Activated naive CD8-positive, alpha-beta T cell treated with anti-CD3 and anti-CD28 coated beads, Interleukin-2, amount 10 ng/mL, durations not matched to agents 7 days and 5 days (primary cell): ENCODE data around the gene SLC7A14. TPM values are rescaled to one million over a fixed set of nuclear protein-coding genes. Genes with fewer than 3 reads are reported as not detected.

Experiments used
- ATAC-seq: fragments of 150-1000 bp; cut with Tn5 transposase; one replicate; pipeline ENCODE4 v1.10.0; 2021; ENCODE audit warnings: low read depth, moderate library complexity
- POLR2A ChIA-PET: fragments of 350-600 bp; sonication (Branson Sonifier 250); formaldehyde crosslinking; loops from one replicate; lab custom pipeline; 2021; ENCODE audit warnings: antibody characterized with exemption; lab: Charles Lee
- DNase-seq: peaks from one replicate; pipeline ENCODE4 v3.0.0; 2021
- H3K27ac Mint-ChIP-seq: one replicate; pipeline ENCODE4 v1.8.0; 2022; ENCODE audit warnings: mild to moderate bottlenecking, mixed read lengths
- H3K27me3 Mint-ChIP-seq: one replicate; pipeline ENCODE4 v1.8.0; 2022; ENCODE audit warnings: mild to moderate bottlenecking, moderate library complexity, mixed read lengths
- H3K36me3 Mint-ChIP-seq: one replicate; pipeline ENCODE4 v1.8.0; 2021; ENCODE audit warnings: mild to moderate bottlenecking, mixed read lengths
- H3K4me1 Mint-ChIP-seq: one replicate; pipeline ENCODE4 v1.8.0; 2021; ENCODE audit warnings: mixed read lengths
- H3K4me3 Mint-ChIP-seq: one replicate; pipeline ENCODE4 v1.8.0; 2022; ENCODE audit warnings: mild to moderate bottlenecking, moderate library complexity, mixed read lengths
- H3K9me3 Mint-ChIP-seq: one replicate; pipeline ENCODE4 v1.8.0; 2021; ENCODE audit warnings: mixed read lengths
- total RNA-seq, 2 experiments: library from RNA; stranded (reverse); gene quantifications; one replicate each; pipeline ENCODE4 v1.2.3, GENCODE V29; 2021

Gene SLC7A14
- total RNA-seq, 2 experiments from 2014 or later, result not detected

- Mint-ChIP-seq H3K36me3 (no peaks in the 10 kb centered on the region), H3K27me3 (peaks cover 12% of the 10 kb centered on the region), H3K4me3 (no peak overlapping the region), H3K27ac (no peak overlapping the region), H3K9me3 (no peaks in the 10 kb centered on the region), H3K4me1 (no peaks in the 10 kb centered on the region)
- POLR2A ChIA-PET, result no interaction called here
- ATAC-seq (no peak), DNase-seq (no peak)
Measured at GRCh38 chr3:170542704-170543103, 43.2 kb downstream of the SLC7A14 start.

- H3K27ac Mint-ChIP-seq, result no peak overlapping the region
- DNase-seq (no peak), ATAC-seq (no peak)
- no peaks in the 10 kb centered on the region for H3K4me1 Mint-ChIP-seq
- no peaks in the 10 kb centered on the region for H3K9me3 Mint-ChIP-seq
- peaks cover 15% of the 10 kb centered on the region for H3K27me3 Mint-ChIP-seq
- POLR2A ChIA-PET, result no interaction called here
- H3K36me3 Mint-ChIP-seq, result no peaks in the 10 kb centered on the region
- no peak overlapping the region for H3K4me3 Mint-ChIP-seq
Measured at GRCh38 chr3:170539897-170540296, 46.0 kb downstream of the SLC7A14 start.

GRCh38 chr3:170536712-170537111 is 49.2 kb downstream of the SLC7A14 start:
- Mint-ChIP-seq H3K27me3 (peaks cover 21% of the 10 kb centered on the region), H3K9me3 (no peaks in the 10 kb centered on the region), H3K36me3 (no peaks in the 10 kb centered on the region), H3K4me3 (no peak overlapping the region), H3K27ac (no peak overlapping the region), H3K4me1 (no peaks in the 10 kb centered on the region)
- DNase-seq (no peak), ATAC-seq (no peak)
- POLR2A ChIA-PET, result no interaction called here

- H3K4me1 Mint-ChIP-seq, result no peaks in the 10 kb centered on the region
- no peaks in the 10 kb centered on the region for H3K9me3 Mint-ChIP-seq
- DNase-seq (no peak), ATAC-seq (no peak)
- peaks cover 19% of the 10 kb centered on the region for H3K27me3 Mint-ChIP-seq
- H3K36me3 Mint-ChIP-seq, result no peaks in the 10 kb centered on the region
- H3K27ac Mint-ChIP-seq, result no peak overlapping the region
- POLR2A ChIA-PET, result no interaction called here
- no peak overlapping the region for H3K4me3 Mint-ChIP-seq
Measured at GRCh38 chr3:170534227-170534626, 51.6 kb downstream of the SLC7A14 start.

- ATAC-seq (no peak), DNase-seq (no peak)
- H3K9me3 Mint-ChIP-seq, result no peaks in the 10 kb centered on the region
- H3K36me3 Mint-ChIP-seq, result no peaks in the 10 kb centered on the region
- peaks cover 16% of the 10 kb centered on the region for H3K27me3 Mint-ChIP-seq
- POLR2A ChIA-PET, result no interaction called here
- H3K4me3 Mint-ChIP-seq, result no peak overlapping the region
- no peaks in the 10 kb centered on the region for H3K4me1 Mint-ChIP-seq
- no peak overlapping the region for H3K27ac Mint-ChIP-seq
Measured at GRCh38 chr3:170532573-170532972, 53.3 kb downstream of the SLC7A14 start.

GRCh38 chr3:170531657-170532335 is 54.1 kb downstream of the SLC7A14 start:
- H3K4me1 Mint-ChIP-seq, result no peaks in the 10 kb centered on the region
- DNase-seq (no peak), ATAC-seq (no peak)
- H3K27ac Mint-ChIP-seq, result no peak overlapping the region
- no peaks in the 10 kb centered on the region for H3K36me3 Mint-ChIP-seq
- H3K4me3 Mint-ChIP-seq, result no peak overlapping the region
- H3K27me3 Mint-ChIP-seq, result peaks cover 16% of the 10 kb centered on the region
- H3K9me3 Mint-ChIP-seq, result no peaks in the 10 kb centered on the region
- POLR2A ChIA-PET, result no interaction called here

- H3K36me3 Mint-ChIP-seq, result no peaks in the 10 kb centered on the region
- no peaks in the 10 kb centered on the region for H3K9me3 Mint-ChIP-seq
- DNase-seq (no peak), ATAC-seq (no peak)
- POLR2A ChIA-PET, result no interaction called here
- H3K27ac Mint-ChIP-seq, result no peak overlapping the region
- no peak overlapping the region for H3K4me3 Mint-ChIP-seq
- peaks cover 16% of the 10 kb centered on the region for H3K27me3 Mint-ChIP-seq
- H3K4me1 Mint-ChIP-seq, result no peaks in the 10 kb centered on the region
Measured at GRCh38 chr3:170531054-170531453, 54.8 kb downstream of the SLC7A14 start.

GRCh38 chr3:170529912-170530311 is 56.0 kb downstream of the SLC7A14 start:
- Mint-ChIP-seq H3K27ac (no peak overlapping the region), H3K4me1 (no peaks in the 10 kb centered on the region), H3K36me3 (no peaks in the 10 kb centered on the region), H3K27me3 (peaks cover 9% of the 10 kb centered on the region), H3K9me3 (no peaks in the 10 kb centered on the region), H3K4me3 (no peak overlapping the region)
- no peak for DNase-seq
- POLR2A ChIA-PET, result no interaction called here
- ATAC-seq, result no peak

GRCh38 chr3:170529346-170529745 is 56.5 kb downstream of the SLC7A14 start:
- no peak overlapping the region for H3K27ac Mint-ChIP-seq
- no peaks in the 10 kb centered on the region for H3K9me3 Mint-ChIP-seq
- DNase-seq (no peak), ATAC-seq (no peak)
- no peaks in the 10 kb centered on the region for H3K4me1 Mint-ChIP-seq
- POLR2A ChIA-PET, result no interaction called here
- H3K4me3 Mint-ChIP-seq, result no peak overlapping the region
- no peaks in the 10 kb centered on the region for H3K36me3 Mint-ChIP-seq
- H3K27me3 Mint-ChIP-seq, result peaks cover 9% of the 10 kb centered on the region

GRCh38 chr3:170528726-170529125 is 57.1 kb downstream of the SLC7A14 start:
- POLR2A ChIA-PET, result no interaction called here
- Mint-ChIP-seq H3K9me3 (no peaks in the 10 kb centered on the region), H3K4me3 (no peak overlapping the region), H3K27me3 (peaks cover 5% of the 10 kb centered on the region), H3K4me1 (no peaks in the 10 kb centered on the region), H3K27ac (no peak overlapping the region), H3K36me3 (no peaks in the 10 kb centered on the region)
- DNase-seq, result no peak
- ATAC-seq, result no peak

- Mint-ChIP-seq H3K4me1 (no peaks in the 10 kb centered on the region), H3K27ac (no peak overlapping the region), H3K4me3 (no peak overlapping the region), H3K9me3 (no peaks in the 10 kb centered on the region), H3K36me3 (no peaks in the 10 kb centered on the region), H3K27me3 (peaks cover 4% of the 10 kb centered on the region)
- no peak for ATAC-seq
- no peak for DNase-seq
- POLR2A ChIA-PET, result no interaction called here
Measured at GRCh38 chr3:170524073-170524472, 61.8 kb downstream of the SLC7A14 start.

GRCh38 chr3:170523248-170523647 is 62.6 kb downstream of the SLC7A14 start:
- H3K27me3 Mint-ChIP-seq, result peaks cover 11% of the 10 kb centered on the region
- no peaks in the 10 kb centered on the region for H3K4me1 Mint-ChIP-seq
- POLR2A ChIA-PET, result no interaction called here
- DNase-seq, result no peak
- no peak overlapping the region for H3K27ac Mint-ChIP-seq
- H3K9me3 Mint-ChIP-seq, result no peaks in the 10 kb centered on the region
- H3K4me3 Mint-ChIP-seq, result no peak overlapping the region
- no peak for ATAC-seq
- no peaks in the 10 kb centered on the region for H3K36me3 Mint-ChIP-seq

- Mint-ChIP-seq H3K4me1 (no peaks in the 10 kb centered on the region), H3K9me3 (no peaks in the 10 kb centered on the region), H3K27me3 (peaks cover 15% of the 10 kb centered on the region), H3K27ac (no peak overlapping the region), H3K36me3 (no peaks in the 10 kb centered on the region), H3K4me3 (no peak overlapping the region)
- POLR2A ChIA-PET, result no interaction called here
- DNase-seq (no peak), ATAC-seq (no peak)
Measured at GRCh38 chr3:170522201-170522600, 63.7 kb downstream of the SLC7A14 start.

- peaks cover 15% of the 10 kb centered on the region for H3K27me3 Mint-ChIP-seq
- H3K4me3 Mint-ChIP-seq, result no peak overlapping the region
- ATAC-seq (no peak), DNase-seq (no peak)
- H3K27ac Mint-ChIP-seq, result no peak overlapping the region
- POLR2A ChIA-PET, result no interaction called here
- H3K9me3 Mint-ChIP-seq, result no peaks in the 10 kb centered on the region
- no peaks in the 10 kb centered on the region for H3K4me1 Mint-ChIP-seq
- no peaks in the 10 kb centered on the region for H3K36me3 Mint-ChIP-seq
Measured at GRCh38 chr3:170520996-170521395, 64.9 kb downstream of the SLC7A14 start.
